Activated naive CD8-positive, alpha-beta T cell treated with anti-CD3 and anti-CD28 coated beads, Interleukin-2, amount 50 U/mL, for 16 hours (primary cell): ENCODE results near the gene OR8H2.
"Not testable (repeated sequence)": the region's sequence is repeated elsewhere in the genome, so short reads cannot be mapped to it uniquely, and the experiment has no call there.

ENCODE experiments used
- DNase-seq: peaks from one replicate; pipeline ENCODE4 v3.0.0-alpha.2; 2020; ENCODE audit warnings: low read depth, low spot score

Gene OR8H2

GRCh38 chr11:56103210-56103737 lies at the start of gene OR8H2:
Gene OR8H2 (plus strand): TSS chr11:56103687. CDS start chr11:56105043, 1,356 bp downstream.
- DNase-seq, result no peak

- DNase-seq, result not testable (repeated sequence)
Observed at GRCh38 chr11:56056366-56056765, 47.1 kb upstream of the OR8H2 start.

GRCh38 chr11:56057661-56058237 lies 45.7 kb upstream of the OR8H2 start:
- DNase-seq, result not testable (repeated sequence)

GRCh38 chr11:56058260-56058780 lies 45.2 kb upstream of the OR8H2 start:
- DNase-seq, result not testable (repeated sequence)

- DNase-seq, result no peak
Observed at GRCh38 chr11:56066980-56067379, 36.5 kb upstream of the OR8H2 start.

GRCh38 chr11:56089697-56090096 lies 13.8 kb upstream of the OR8H2 start:
- no peak for DNase-seq

- no peak for DNase-seq
Observed at GRCh38 chr11:56093008-56093407, 10.5 kb upstream of the OR8H2 start, which contains the start of gene OR8I2. Gene OR8I2 (plus strand): TSS chr11:56093308. CDS start chr11:56093308, 0 bp downstream.

- DNase-seq, result no peak
Observed at GRCh38 chr11:56122073-56122472, 18.6 kb downstream of the OR8H2 start, which contains the start of gene OR8H3. Gene OR8H3 (plus strand): TSS chr11:56122373. CDS start chr11:56122373, 0 bp downstream.

- DNase-seq, result no peak
Observed at GRCh38 chr11:56140151-56140661, 36.7 kb downstream of the OR8H2 start, which contains the start of gene OR8J3. Gene OR8J3 (minus strand): TSS chr11:56140201. CDS start chr11:56137718, 2,483 bp downstream.

- DNase-seq, result not testable (repeated sequence)
Observed at GRCh38 chr11:56143681-56144080, 40.2 kb downstream of the OR8H2 start.

- DNase-seq, result no peak
Observed at GRCh38 chr11:56151376-56151775, 47.9 kb downstream of the OR8H2 start.

GRCh38 chr11:56152333-56152732 lies 48.8 kb downstream of the OR8H2 start:
- no peak for DNase-seq
